HG02798 (cell line): ENCODE measurements around the gene ARL8B.
A peak's percentile ranks its signal among the peaks of the same experiment; 100 is the strongest.

Source experiments
- ATAC-seq: cut with Tn5 transposase; IDR thresholded peaks from one replicate; pipeline ENCODE4 v1.9.1; 2021; ENCODE audit warnings: mild to moderate bottlenecking; ENCODE audit not compliant: unreplicated experiment, poor library complexity

The ARL8B gene

GRCh38 chr3:5201536-5201935, 79.4 kb downstream of the ARL8B start:
- no peak for ATAC-seq

GRCh38 chr3:5202222-5202621, 80.1 kb downstream of the ARL8B start:
- ATAC-seq: no peak

DNA sequence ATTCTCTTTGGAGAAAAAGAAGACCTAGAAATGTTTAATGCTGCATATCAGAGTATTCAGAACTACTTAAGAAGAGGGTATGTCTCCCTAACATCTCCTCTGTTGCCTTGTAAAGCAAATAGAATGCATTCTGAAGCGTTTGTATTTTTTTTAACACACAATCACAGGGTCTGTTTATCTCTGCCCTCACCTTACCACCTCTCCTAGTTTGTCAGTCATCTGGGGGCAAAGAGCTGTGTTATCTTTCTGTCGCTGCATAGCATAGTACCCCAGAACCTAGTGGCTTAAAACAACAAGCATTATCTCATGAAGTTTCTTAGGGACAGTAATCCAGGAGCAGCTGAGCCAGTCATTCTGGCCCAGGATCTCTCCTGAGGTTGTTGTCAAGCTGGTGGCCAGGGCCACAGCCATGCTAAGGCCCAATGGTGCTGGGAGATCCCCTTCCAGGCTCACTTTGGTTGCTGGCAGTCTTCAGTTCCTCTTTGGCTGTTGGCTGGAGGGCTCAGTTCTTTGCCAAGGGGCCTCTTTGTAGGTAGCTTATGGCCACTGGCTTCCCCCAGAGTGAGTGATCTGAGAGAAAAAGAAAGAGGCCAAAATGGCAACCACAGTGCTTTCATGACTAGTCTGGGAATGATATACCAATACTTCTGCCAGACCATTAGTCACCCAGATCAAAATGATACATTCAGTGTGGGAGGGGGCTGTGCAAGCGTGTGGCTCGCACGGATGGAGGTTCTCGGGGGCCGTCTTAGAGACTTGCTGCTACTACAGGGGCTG, 83.3 kb downstream of the ARL8B start:
- peak; percentile 99 for ATAC-seq

DNA sequence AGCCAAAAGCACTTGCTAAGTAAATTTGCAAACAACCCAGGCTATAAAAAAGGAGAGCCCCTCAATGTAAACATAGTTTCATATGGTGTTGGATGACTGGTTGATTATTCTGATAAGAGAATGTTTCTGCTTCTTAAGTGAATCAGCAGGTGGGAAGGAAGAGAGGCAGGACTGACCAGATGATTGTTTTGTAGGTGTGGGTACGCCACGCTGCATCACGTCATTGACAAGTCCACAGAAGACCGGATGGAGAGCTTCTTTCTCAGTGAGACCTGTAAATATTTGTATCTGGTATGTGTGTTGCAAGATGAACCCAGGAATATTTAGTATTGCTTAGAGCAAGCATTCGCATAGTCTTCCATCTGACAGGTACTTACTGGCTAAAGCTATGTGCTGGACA, 88.8 kb downstream of the ARL8B start:
- ATAC-seq: no peak

DNA sequence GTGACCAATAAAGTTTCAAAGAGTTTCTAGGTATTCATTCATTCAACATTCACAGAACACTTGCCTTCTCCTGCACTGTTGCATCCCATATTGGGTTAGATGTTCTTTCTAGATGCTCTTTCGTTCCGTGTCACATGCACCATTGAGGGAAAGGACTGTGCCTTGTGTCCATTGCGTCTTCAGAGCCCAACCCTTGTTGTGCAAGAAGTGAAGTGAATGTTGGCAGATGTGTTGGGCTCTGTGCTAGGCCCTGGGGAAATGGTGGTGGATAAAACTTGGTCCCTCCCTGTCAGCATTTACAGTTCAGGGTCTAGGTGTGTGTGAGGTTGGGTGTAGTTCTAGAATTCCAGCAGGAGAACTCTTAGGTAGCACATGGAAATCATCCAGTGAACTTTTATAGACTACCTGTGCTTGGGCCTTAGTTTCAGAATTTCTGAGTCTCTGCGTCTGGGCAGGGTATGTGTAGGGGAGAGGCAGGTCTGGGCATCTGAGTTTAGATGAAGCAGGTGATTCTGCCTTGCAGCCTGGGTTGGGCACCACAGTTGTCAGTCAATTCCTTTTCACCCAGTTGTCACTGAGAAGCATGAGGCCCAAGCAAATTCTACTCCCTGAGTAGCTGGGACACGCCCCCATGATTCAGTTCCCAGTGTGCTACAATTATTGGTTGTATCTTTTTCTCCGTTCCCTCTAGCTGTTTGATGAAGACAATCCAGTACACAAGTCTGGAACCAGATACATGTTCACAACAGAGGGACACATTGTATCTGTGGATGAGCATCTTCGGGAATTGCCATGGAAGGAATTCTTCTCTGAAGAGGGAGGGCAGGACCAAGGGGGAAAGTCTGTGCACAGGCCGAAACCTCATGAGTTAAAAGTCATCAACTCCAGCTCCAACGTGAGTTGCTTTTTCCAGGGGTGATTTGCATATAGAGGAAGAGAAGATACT, 90.8 kb downstream of the ARL8B start:
- ATAC-seq: no peak

- ATAC-seq: no peak
These were observed 91.5 kb downstream of the ARL8B start for GRCh38 chr3:5213574-5213966.

DNA sequence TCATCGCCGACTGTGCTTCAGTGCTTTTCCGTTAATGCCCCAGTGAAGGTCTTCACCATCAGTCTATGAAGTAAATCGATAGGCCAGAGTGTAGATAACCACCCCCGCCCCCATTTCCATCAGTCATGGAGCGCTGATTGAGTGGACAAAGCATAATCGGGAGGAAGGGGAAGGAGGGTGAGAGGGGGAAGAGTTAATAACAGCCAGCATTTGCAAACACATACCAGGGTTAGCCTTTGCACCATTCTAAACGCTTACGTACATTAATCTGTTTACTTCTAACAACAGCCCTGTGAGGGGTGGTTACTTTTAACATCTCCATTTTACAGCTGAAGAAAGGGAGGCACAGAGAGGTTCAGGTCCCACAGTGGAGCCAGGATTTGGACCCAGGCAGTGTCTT, 92.3 kb downstream of the ARL8B start:
- no peak for ATAC-seq

GRCh38 chr3:5217824-5218595, 95.9 kb downstream of the ARL8B start:
- ATAC-seq: no peak

- no peak for ATAC-seq
These were observed 96.7 kb downstream of the ARL8B start for GRCh38 chr3:5218815-5219214.

DNA sequence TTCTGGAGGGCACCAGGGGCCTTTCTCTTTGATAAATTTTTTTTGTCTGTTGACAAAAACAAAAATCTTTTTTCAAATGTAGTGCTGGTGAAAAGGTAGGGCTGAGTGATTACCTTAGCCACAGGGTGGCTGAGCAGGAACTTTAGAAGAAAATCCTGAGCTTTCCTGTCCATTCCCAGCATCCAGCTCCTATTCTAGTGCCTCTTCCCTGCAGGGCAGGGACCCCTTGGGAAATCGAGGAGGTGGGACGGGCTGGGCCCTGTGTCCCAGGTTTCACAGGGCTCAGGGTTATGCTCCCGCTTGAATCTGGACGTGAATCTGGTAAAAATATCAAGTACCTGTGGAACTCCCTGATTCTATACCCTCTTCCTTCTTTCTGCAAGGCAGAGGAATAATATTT, 97.1 kb downstream of the ARL8B start:
- ATAC-seq: no peak

- no peak for ATAC-seq
These were observed 98.1 kb downstream of the ARL8B start for GRCh38 chr3:5220193-5220592.

DNA sequence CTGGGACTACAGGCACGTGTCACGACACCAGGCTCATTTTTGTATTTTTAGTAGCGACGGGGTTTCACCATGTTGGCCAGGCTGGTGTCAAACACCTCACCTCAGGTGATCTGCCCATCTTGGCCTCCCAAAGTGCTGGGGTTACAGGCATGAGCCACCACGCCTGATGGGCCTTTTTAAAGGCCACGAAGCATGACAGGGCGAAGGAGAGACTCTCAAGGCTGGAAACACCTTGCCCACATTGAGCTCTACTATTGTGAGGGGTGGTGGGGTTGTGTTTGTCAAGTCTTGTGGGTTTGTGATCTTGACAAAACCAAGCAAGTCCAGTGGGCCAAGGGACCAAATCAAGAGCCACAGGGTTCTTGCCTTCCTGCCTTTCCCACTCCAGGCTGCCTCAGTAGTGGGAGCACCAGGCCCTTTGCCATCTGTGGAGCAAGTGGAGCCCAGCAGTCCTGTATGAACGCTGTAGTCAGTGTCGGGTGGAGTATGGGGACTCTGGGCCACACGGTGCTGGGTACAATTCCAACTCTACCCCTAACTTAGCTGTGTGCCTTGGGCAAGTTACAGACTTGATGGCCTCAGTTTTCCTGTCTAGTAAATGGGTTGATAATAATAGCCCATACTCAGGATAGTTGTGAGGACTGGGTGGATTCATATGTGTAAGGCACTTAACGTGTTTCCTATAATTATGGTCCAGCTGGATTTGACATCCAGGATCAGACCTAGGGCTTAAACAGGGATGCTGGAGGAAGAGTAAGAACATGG, 98.8 kb downstream of the ARL8B start:
- ATAC-seq: no peak

- ATAC-seq: no peak
These were observed 99.6 kb downstream of the ARL8B start for GRCh38 chr3:5221701-5222100.

- no peak for ATAC-seq
These were observed 100.4 kb downstream of the ARL8B start for GRCh38 chr3:5222283-5223005.

- no peak for ATAC-seq
These were observed 104.7 kb downstream of the ARL8B start for GRCh38 chr3:5226783-5227182.

DNA sequence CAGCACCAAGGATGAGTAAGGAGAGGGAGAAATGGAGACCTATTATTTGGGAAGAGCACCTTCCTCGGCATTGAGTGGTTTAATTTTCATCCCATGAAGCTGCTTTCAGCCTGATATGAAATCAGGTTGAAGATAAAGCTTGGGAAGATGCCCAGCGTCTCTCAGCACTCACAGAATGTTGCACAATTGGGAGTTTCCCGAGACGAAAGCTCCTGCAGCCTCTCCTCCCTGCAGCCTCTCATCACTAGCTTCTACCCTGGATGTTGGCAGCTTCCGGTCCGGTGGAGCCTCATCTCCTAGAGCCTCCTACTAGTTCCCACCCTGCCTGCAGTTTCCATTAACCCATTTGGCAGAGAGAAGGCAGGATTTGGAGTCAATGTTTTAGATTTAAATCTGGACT, 105.7 kb downstream of the ARL8B start:
- no peak for ATAC-seq

DNA sequence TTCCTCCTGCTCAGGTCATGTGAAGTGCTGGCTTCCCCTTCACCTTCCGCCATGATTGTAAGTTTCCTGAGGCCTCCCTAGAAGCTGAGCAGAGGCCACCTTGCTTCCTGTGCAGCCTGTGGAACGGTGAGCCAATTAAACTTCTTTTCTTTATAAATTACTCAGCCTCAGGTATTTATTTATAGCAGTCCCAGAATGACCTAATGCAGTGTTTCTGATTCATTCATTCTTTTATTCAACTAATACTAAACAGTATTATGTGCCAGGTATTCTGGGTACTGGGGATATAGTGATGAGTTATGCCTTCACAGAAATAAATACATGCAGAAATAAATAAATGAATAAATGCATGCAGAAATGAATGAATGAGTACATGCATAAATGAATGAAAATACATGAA, 107.3 kb downstream of the ARL8B start:
- no peak for ATAC-seq
